ENCODE measurements around the gene ZDHHC11.
"Not testable (repeated sequence)": the region's sequence is repeated elsewhere in the genome, so short reads cannot be mapped to it uniquely, and the experiment has no call there.

DNA sequence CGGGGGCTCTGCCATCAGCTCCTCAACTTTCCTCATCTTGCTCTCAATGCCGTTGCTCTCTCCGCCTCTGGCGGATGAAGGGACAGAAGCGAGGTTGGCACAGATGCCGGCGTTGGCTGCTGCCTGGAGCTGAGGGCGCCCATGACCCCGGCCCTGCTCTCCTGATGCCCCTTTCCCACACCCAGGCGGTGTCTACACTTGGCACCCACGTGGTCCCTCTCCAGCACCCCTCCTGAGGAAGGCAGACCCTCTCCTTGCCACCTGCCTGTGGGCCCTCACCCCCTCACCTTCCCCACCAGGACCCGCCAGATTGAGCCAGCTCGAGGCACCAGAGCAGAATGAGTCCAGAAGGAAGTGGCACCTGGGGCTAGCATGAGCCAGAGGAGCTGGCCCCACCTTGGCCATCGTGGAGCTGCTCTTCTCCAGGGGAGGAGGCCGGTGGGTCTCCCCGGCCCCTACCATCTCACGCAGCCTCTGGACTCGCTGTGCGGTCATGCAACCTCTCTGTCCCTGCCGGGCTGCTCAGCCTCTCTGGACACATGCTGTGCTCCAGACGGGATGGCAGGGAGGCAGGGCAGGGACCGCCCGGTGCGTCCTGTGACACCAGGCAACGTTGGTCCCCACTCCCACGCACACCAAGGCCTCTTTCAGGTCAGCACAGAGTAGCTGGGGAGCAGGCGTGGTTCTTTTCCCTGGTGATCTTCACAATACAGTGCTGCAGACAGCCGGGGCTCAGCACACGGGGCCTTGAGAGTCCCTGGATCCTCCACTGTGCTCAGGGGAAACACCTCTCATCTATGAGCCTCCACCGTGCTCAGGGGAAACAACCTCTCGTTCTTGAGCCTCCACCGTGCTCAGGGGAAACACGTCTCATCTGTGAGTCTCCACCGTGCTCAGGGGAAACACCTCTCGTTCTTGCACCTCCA, 4.8 kb downstream of the ZDHHC11 start:
- TF ChIP-seq POLR2A (IDR thresholded peaks at IDR 0.05) = not testable (repeated sequence)
- TF ChIP-seq, protein P1, sequence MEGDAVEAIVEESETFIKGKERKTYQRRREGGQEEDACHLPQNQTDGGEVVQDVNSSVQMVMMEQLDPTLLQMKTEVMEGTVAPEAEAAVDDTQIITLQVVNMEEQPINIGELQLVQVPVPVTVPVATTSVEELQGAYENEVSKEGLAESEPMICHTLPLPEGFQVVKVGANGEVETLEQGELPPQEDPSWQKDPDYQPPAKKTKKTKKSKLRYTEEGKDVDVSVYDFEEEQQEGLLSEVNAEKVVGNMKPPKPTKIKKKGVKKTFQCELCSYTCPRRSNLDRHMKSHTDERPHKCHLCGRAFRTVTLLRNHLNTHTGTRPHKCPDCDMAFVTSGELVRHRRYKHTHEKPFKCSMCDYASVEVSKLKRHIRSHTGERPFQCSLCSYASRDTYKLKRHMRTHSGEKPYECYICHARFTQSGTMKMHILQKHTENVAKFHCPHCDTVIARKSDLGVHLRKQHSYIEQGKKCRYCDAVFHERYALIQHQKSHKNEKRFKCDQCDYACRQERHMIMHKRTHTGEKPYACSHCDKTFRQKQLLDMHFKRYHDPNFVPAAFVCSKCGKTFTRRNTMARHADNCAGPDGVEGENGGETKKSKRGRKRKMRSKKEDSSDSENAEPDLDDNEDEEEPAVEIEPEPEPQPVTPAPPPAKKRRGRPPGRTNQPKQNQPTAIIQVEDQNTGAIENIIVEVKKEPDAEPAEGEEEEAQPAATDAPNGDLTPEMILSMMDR (IDR thresholded peaks at IDR 0.05) = not testable (repeated sequence)
